GM12865 (cell line): ENCODE data around the gene RPLP1.

ENCODE experiments used
- DNase-seq: peaks from one replicate; pipeline ENCODE4 v3.0.0; 2010; ENCODE audit warnings: low read depth
- H3K4me3 ChIP-seq: 2 replicates; pipeline ENCODE4 v1.5.1; 2011; ENCODE audit warnings: mild to moderate bottlenecking, low read depth, low read length, control low read depth
- CTCF ChIP-seq: IDR thresholded peaks from 2 replicates; pipeline ENCODE4 v1.5.1; 2011; ENCODE audit warnings: low read length, control low read depth, low read depth, inconsistent platforms; ENCODE audit not compliant: insufficient read depth; ENCODE audit errors: missing control alignments

The RPLP1 gene

DNA sequence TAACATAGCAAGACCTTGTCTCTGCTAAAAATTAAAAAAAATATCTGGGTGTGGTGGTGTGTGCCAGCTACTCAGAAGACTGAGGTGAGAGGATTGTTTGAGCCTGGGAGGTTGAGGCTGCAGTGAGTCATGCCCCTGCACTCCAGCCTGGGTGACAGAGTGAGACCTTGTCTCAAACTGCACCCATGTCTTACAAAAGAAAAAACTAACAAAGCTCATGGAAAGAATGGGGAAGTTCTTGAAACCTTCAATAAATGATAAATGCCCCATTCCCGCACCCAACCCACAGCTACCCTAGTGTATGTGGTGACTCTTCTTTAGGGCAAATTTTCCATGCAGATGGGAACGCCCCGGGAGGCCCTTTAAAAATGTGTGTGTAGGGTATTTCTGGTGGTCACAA is 28.3 kb downstream of the RPLP1 start:
- no peak for DNase-seq
- H3K4me3 ChIP-seq, result no peak overlapping the region
- TF ChIP-seq CTCF, result no peak

- no peak for DNase-seq
- no peak overlapping the region for H3K4me3 ChIP-seq
- no peak for TF ChIP-seq CTCF
Observed at GRCh38 chr15:69482686-69483256, 30.2 kb downstream of the RPLP1 start.

- H3K4me3 ChIP-seq, result no peak overlapping the region
- DNase-seq, result no peak
- no peak for TF ChIP-seq CTCF
Observed at GRCh38 chr15:69484837-69485236, 32.2 kb downstream of the RPLP1 start.

DNA sequence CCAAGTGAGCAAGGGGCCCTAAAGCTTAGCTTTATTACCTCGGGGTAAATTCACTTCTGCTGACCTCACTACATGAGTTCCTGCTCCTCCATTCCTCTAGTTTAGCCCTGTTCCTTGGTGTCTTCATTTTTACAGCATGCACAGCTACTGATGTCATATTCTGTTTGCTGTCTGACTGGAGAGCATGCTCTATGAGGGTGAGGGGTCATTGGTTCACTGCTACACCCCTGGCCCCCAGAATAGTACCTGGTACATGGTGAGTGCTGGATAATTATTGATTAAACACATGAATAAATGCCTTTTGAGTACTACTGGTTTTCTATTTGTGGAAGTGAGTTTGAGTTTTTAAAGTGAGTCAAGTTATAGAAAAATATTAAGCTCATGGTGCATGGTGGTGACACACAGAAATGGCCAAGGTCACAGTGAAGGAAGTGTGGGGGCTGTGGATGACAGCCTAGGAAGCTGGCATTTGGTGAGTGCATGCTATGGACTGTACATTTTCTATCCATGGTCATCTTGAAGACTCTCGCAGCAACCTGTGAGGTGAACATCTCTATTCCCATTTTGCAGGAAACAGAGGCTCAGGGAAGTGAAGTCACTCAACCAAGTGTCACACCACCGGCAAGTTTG is 34.0 kb downstream of the RPLP1 start:
- TF ChIP-seq CTCF, result no peak
- DNase-seq, result no peak
- no peak overlapping the region for H3K4me3 ChIP-seq

- TF ChIP-seq CTCF, result no peak
- no peak for DNase-seq
- no peak overlapping the region for H3K4me3 ChIP-seq
Observed at GRCh38 chr15:69489073-69489571, 36.5 kb downstream of the RPLP1 start.

- H3K4me3 ChIP-seq, result no peak overlapping the region
- no peak for DNase-seq
- no peak for TF ChIP-seq CTCF
Observed at GRCh38 chr15:69490356-69491037, 37.9 kb downstream of the RPLP1 start.

DNA sequence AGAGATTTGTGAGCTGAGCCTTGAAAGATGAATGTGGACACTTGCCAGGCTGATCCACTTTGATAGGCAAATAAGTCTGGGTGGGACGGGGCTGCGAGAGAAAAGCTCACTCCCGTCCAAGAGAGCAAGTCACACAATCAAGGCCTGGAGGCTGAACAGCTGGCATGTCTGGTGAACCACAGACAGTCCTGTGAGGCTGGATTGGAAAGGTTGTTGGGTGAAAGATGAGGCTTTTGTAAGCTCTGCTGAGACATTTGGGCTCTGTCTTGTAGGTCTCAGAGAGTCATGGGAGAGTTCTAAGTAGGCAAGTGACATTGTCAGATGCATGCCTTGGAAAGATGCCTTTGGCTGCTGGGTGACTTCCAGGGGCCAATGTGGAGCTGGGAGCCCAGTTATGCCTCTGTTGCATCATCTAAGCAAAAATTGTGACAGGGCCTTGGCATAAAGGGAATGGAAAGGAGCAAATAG is 38.5 kb downstream of the RPLP1 start:
- DNase-seq, result no peak
- H3K4me3 ChIP-seq, result no peak overlapping the region
- no peak for TF ChIP-seq CTCF
